DOHH2 (cell line): ENCODE data around the gene CCL23.

Source experiments
- H3F3A ChIP-seq: fragments of 200-600 bp; sonication (generic), shearing (Covaris generic); 2 replicates; pipeline ENCODE4 v1.6.0; 2016; ENCODE audit warnings: antibody characterized with exemption, mild to moderate bottlenecking; ENCODE audit not compliant: control insufficient read depth, insufficient read depth
- H3K27ac ChIP-seq: fragments of 200-600 bp; sonication (generic); 2 replicates; pipeline ENCODE4 v1.5.1; 2014; ENCODE audit warnings: low read depth, mild to moderate bottlenecking, low read length, moderate library complexity
- H3K27me3 ChIP-seq: fragments of 200-600 bp; sonication (generic); 2 replicates; pipeline ENCODE4 v1.6.1; 2014; ENCODE audit warnings: mild to moderate bottlenecking, low read length, mixed read lengths; ENCODE audit not compliant: control insufficient read depth
- H3K36me3 ChIP-seq: fragments of 200-600 bp; sonication (generic); 2 replicates; pipeline ENCODE4 v1.6.1; 2014; ENCODE audit warnings: mild to moderate bottlenecking, low read length, moderate library complexity, mixed read lengths; ENCODE audit not compliant: control insufficient read depth
- H3K4me1 ChIP-seq: fragments of 200-600 bp; sonication (generic); 2 replicates; pipeline ENCODE4 v1.6.1; 2014; ENCODE audit warnings: mild to moderate bottlenecking, low read length, mixed read lengths; ENCODE audit not compliant: control insufficient read depth
- H3K4me2 ChIP-seq: fragments of 200-600 bp; sonication (generic); 2 replicates; pipeline ENCODE4 v1.6.0; 2014; ENCODE audit warnings: mild to moderate bottlenecking, low read length, moderate library complexity
- H3K4me3 ChIP-seq: fragments of 200-600 bp; sonication (generic); 2 replicates; pipeline ENCODE4 v1.5.1; 2014; ENCODE audit warnings: mild to moderate bottlenecking, low read length, mixed read lengths
- H3K79me2 ChIP-seq: fragments of 200-600 bp; sonication (generic); 2 replicates; pipeline ENCODE4 v1.6.1; 2014; ENCODE audit warnings: mild to moderate bottlenecking, low read length, mixed read lengths; ENCODE audit not compliant: control insufficient read depth
- H3K9me2 ChIP-seq: fragments of 200-600 bp; sonication (generic); replicated peaks from 2 replicates; pipeline ENCODE4 v1.6.1; 2014; ENCODE audit warnings: mild to moderate bottlenecking, low read length, mixed read lengths; ENCODE audit not compliant: control insufficient read depth
- H3K9me3 ChIP-seq: fragments of 200-600 bp; sonication (generic); 2 replicates; pipeline ENCODE4 v1.6.1; 2014; ENCODE audit warnings: antibody characterized with exemption, low read length, mixed read lengths; ENCODE audit not compliant: control insufficient read depth, insufficient read depth
- H4K20me1 ChIP-seq: fragments of 200-600 bp; sonication (generic); 2 replicates; pipeline ENCODE4 v1.6.0; 2014; ENCODE audit warnings: low read depth, mild to moderate bottlenecking, antibody characterized with exemption, low read length, moderate library complexity; ENCODE audit not compliant: control insufficient read depth, insufficient read depth
- CTCF ChIP-seq: fragments of 200-600 bp; sonication (generic); IDR thresholded peaks from one replicate; pipeline ENCODE4 v1.5.1; 2014; ENCODE audit warnings: antibody characterized with exemption, mild to moderate bottlenecking, low read depth, low read length; ENCODE audit not compliant: poor library complexity, severe bottlenecking
- EZH2phosphoT487 ChIP-seq: fragments of 200-600 bp; sonication (generic); IDR thresholded peaks from 2 replicates; pipeline ENCODE4 v1.6.1; 2017; ENCODE audit warnings: borderline replicate concordance, mild to moderate bottlenecking, antibody characterized with exemption, low read length, moderate library complexity, mixed read lengths

Gene CCL23

GRCh38 chr17:36055921-36056520 lies 38.2 kb upstream of the CCL23 start:
- Histone ChIP-seq H3K4me3 (no peak overlapping the region), H3K79me2 (no peaks in the 10 kb centered on the region), H3K27me3 (peaks cover under 1% of the 10 kb centered on the region), H3K4me1 (no peaks in the 10 kb centered on the region), H3K9me3 (no peaks in the 10 kb centered on the region), H4K20me1 (no peaks in the 10 kb centered on the region), H3K27ac (no peak overlapping the region), H3K4me2 (no peak overlapping the region), H3K9me2 (no peaks in the 10 kb centered on the region), H3F3A (no peaks in the 10 kb centered on the region), H3K36me3 (no peaks in the 10 kb centered on the region)
- TF ChIP-seq CTCF (no peak), EZH2phosphoT487 (no peak)

- H3K4me1 ChIP-seq: no peaks in the 10 kb centered on the region
- no peak overlapping the region for H3K27ac ChIP-seq
- no peaks in the 10 kb centered on the region for H4K20me1 ChIP-seq
Measured at GRCh38 chr17:36055171-36055570, 37.4 kb upstream of the CCL23 start.

GRCh38 chr17:36049643-36050042 lies 31.9 kb upstream of the CCL23 start:
- H3K4me1 ChIP-seq: no peaks in the 10 kb centered on the region
- no peak overlapping the region for H3K4me2 ChIP-seq
- no peaks in the 10 kb centered on the region for H3K9me3 ChIP-seq
- H3K79me2 ChIP-seq: no peaks in the 10 kb centered on the region
- H3K27ac ChIP-seq: no peak overlapping the region
- no peaks in the 10 kb centered on the region for H3K9me2 ChIP-seq
- no peaks in the 10 kb centered on the region for H3F3A ChIP-seq
- no peak overlapping the region for H3K4me3 ChIP-seq
- no peaks in the 10 kb centered on the region for H4K20me1 ChIP-seq
- TF ChIP-seq CTCF (no peak), EZH2phosphoT487 (no peak)
- no peaks in the 10 kb centered on the region for H3K36me3 ChIP-seq
- H3K27me3 ChIP-seq: 0 out of 2 replicates have a peak, but pooled peaks cover 2% of the 10 kb centered on the region

More at GRCh38 chr17:36055171-36055570, 37.4 kb upstream of the CCL23 start:
- Histone ChIP-seq H3K9me3 (no peaks in the 10 kb centered on the region), H3K36me3 (no peaks in the 10 kb centered on the region), H3K4me2 (no peak overlapping the region), H3K4me3 (no peak overlapping the region), H3F3A (no peaks in the 10 kb centered on the region), H3K9me2 (no peaks in the 10 kb centered on the region), H3K79me2 (no peaks in the 10 kb centered on the region), H3K27me3 (no peaks in the 10 kb centered on the region; the same call in 1 of the 2 replicates)
- no peak for TF ChIP-seq CTCF
- TF ChIP-seq EZH2phosphoT487: no peak
